HCT116 (cell line): ENCODE results near the gene CCDC148. TPM values are rescaled to one million over a fixed set of nuclear protein-coding genes. Genes with fewer than 3 reads are reported as not detected.

Experiments used
- ATAC-seq: fragments of 200-7000 bp; cut with Tn5 transposase; 2 replicates; pipeline ENCODE4 v1.9.1; 2020; ENCODE audit warnings: mild to moderate bottlenecking, moderate library complexity
- BruUV-seq: library from RNA; stranded (reverse); fragments of 400-500 nt; replicated peaks from 2 replicates; lab custom pipeline; 2021; lab: Mats Ljungman, UMichigan
- CTCF ChIA-PET: fragments of 300-600 bp; sonication (Branson Sonifier 250); formaldehyde crosslinking; loops from one replicate; lab custom pipeline; 2021; ENCODE audit warnings: antibody characterized with exemption; lab: Charles Lee
- POLR2A ChIA-PET: fragments of 300-600, 350-600 bp; sonication (Branson Sonifier 250); formaldehyde crosslinking; loops from one replicate; lab custom pipeline; 2021; ENCODE audit warnings: antibody characterized with exemption; lab: Charles Lee
- RAD21 ChIA-PET, 2 experiments: fragments of 300-600 bp; sonication (Branson Sonifier 250); formaldehyde crosslinking; loops; one replicate each; lab custom pipeline; 2023; ENCODE audit warnings: low total read pairs in 2 of 2; ENCODE audit not compliant: uncharacterized antibody in 2 of 2, unreplicated experiment in 2 of 2, low non-redundant PET in 1 of 2; lab: Charles Lee
- DNase-seq: peaks from one replicate; pipeline ENCODE4 v3.0.0-alpha.2; 2010; ENCODE audit warnings: low read depth, low spot score
- H2AFZ ChIP-seq: fragments of 200-600 bp; shearing (Covaris generic), sonication (generic); 2 replicates; pipeline ENCODE4 v1.6.1; 2017; ENCODE audit warnings: low read depth, mixed run types, mixed read lengths, antibody characterized with exemption, low read length; ENCODE audit not compliant: poor library complexity, severe bottlenecking
- H3K27ac ChIP-seq: 2 replicates; pipeline ENCODE4 v1.5.1; 2012; ENCODE audit warnings: low read depth, low read length
- H3K27me3 ChIP-seq: fragments of 200-600 bp; sonication (generic); 2 replicates; pipeline ENCODE4 v1.6.1; 2016; ENCODE audit warnings: mixed run types, low read length, mixed read lengths; ENCODE audit not compliant: insufficient read depth
- H3K36me3 ChIP-seq, 2 experiments: fragments of 200-500 bp in 1 of 2; fragments of 200-600 bp in 1 of 2; sonication (Bioruptor generic) in 1 of 2; sonication (generic) in 1 of 2; 2 replicates each; pipeline versions ENCODE4 v1.5.1 to v1.6.1; 2014 to 2016; ENCODE audit warnings: low read length in 2 of 2, inconsistent platforms in 1 of 2, mixed read lengths in 1 of 2, mixed run types in 1 of 2; ENCODE audit not compliant: insufficient read depth in 2 of 2, control insufficient read depth in 1 of 2
- H3K4me1 ChIP-seq, 2 experiments: fragments of 200-600 bp in 1 of 2; sonication (generic) in 1 of 2; 2 replicates each; pipeline versions ENCODE4 v1.5.1 to v1.6.1; 2012 to 2017; ENCODE audit warnings: low read length in 2 of 2, inconsistent platforms in 1 of 2, mild to moderate bottlenecking in 1 of 2, mixed read lengths in 1 of 2, mixed run types in 1 of 2, moderate library complexity in 1 of 2; ENCODE audit not compliant: insufficient read depth in 2 of 2, control insufficient read depth in 1 of 2
- H3K4me2 ChIP-seq: fragments of 200-600 bp; sonication (generic); 2 replicates; pipeline ENCODE4 v1.6.1; 2017; ENCODE audit warnings: mixed run types, low read length, mixed read lengths
- H3K4me3 ChIP-seq, 2 experiments: fragments of 200-600 bp in 1 of 2; sonication (generic) in 1 of 2; replicated peaks in 1 of 2; 2 replicates each; pipeline ENCODE4 v1.5.1; 2011 to 2016; ENCODE audit warnings: low read length in 2 of 2, control low read depth in 1 of 2, low read depth in 1 of 2, mild to moderate bottlenecking in 1 of 2, mixed read lengths in 1 of 2, mixed run types in 1 of 2
- H3K79me2 ChIP-seq: fragments of 200-600 bp; sonication (generic); 2 replicates; pipeline ENCODE4 v1.6.1; 2017; ENCODE audit warnings: mild to moderate bottlenecking, mixed run types, low read length, moderate library complexity, mixed read lengths; ENCODE audit not compliant: insufficient read depth
- H3K9ac ChIP-seq: fragments of 200-600 bp; sonication (generic); 2 replicates; pipeline ENCODE4 v1.6.1; 2016; ENCODE audit warnings: low read length, mixed read lengths
- H3K9me2 ChIP-seq: fragments of 200-600 bp; sonication (generic), shearing (Covaris generic); 2 replicates; pipeline ENCODE4 v1.6.1; 2017; ENCODE audit warnings: mixed run types, mild to moderate bottlenecking, moderate library complexity; ENCODE audit not compliant: insufficient read depth
- H3K9me3 ChIP-seq, 2 experiments: fragments of 200-500 bp in 1 of 2; fragments of 200-600 bp in 1 of 2; sonication (Bioruptor generic) in 1 of 2; sonication (generic) in 1 of 2; 2 replicates each; pipeline ENCODE4 v1.6.1; 2014 to 2017; ENCODE audit warnings: low read length in 2 of 2, mixed read lengths in 2 of 2, inconsistent platforms in 1 of 2, low read depth in 1 of 2, mild to moderate bottlenecking in 1 of 2, mixed run types in 1 of 2, moderate library complexity in 1 of 2; ENCODE audit not compliant: control insufficient read depth in 1 of 2, insufficient read depth in 1 of 2
- H4K20me1 ChIP-seq: fragments of 200-600 bp; sonication (generic), shearing (Covaris generic); 2 replicates; pipeline ENCODE4 v1.6.1; 2017; ENCODE audit warnings: mixed run types, mild to moderate bottlenecking, moderate library complexity; ENCODE audit not compliant: insufficient read depth
- CTCF ChIP-seq, 3 experiments: fragments of 200-600 bp in 1 of 3; sonication (generic) in 1 of 3; IDR thresholded peaks in 2 of 3; conservative IDR thresholded peaks in 1 of 3; 2 replicates each; pipeline ENCODE4 v1.5.1; 2012 to 2017; ENCODE audit warnings: low read depth in 2 of 3, low read length in 2 of 3, antibody characterized with exemption in 1 of 3, borderline replicate concordance in 1 of 3, control low read depth in 1 of 3, mild to moderate bottlenecking in 1 of 3, mixed read lengths in 1 of 3, mixed run types in 1 of 3, moderate library complexity in 1 of 3; ENCODE audit not compliant: insufficient read depth in 1 of 3
- EGR1 ChIP-seq: IDR thresholded peaks from 2 replicates; pipeline ENCODE4 v1.6.1; 2012; ENCODE audit warnings: low read depth
- ELF1 ChIP-seq: IDR thresholded peaks from 2 replicates; pipeline ENCODE4 v1.6.1; 2012; ENCODE audit warnings: low read depth, borderline replicate concordance
- FOSL1 ChIP-seq: IDR thresholded peaks from 2 replicates; pipeline ENCODE4 v1.6.1; 2012; ENCODE audit warnings: low read depth
- REST ChIP-seq: IDR thresholded peaks from 2 replicates; pipeline ENCODE4 v1.6.1; 2012; ENCODE audit warnings: low read depth
- TCF7L2 ChIP-seq: IDR thresholded peaks from 2 replicates; pipeline ENCODE4 v1.7.0; 2011; ENCODE audit warnings: borderline replicate concordance, inconsistent platforms; ENCODE audit not compliant: insufficient read depth, insufficient read length; ENCODE audit errors: extremely low read depth
- intact Hi-C: fragments of 100-400 bp; cut with micrococcal nuclease; formaldehyde crosslinking; loops from 2 replicates; pipeline ENCODE4 v1.10.0; 2022
- total RNA-seq: library from RNA; stranded (reverse); gene quantifications from one replicate; pipeline ENCODE4 v1.2.1, GENCODE V29; 2021; ENCODE audit not compliant: unreplicated experiment

The CCDC148 gene
- total RNA-seq, 1 experiment from 2014 or later = 0.59 TPM

GRCh38 chr2:158197940-158198339 lies 258.6 kb downstream of the CCDC148 start (continued):
- TF ChIP-seq REST = no peak
- no peak for TF ChIP-seq EGR1
- no peak for TF ChIP-seq ELF1
- no peak for TF ChIP-seq TCF7L2
- TF ChIP-seq, all 23 proteins: peak for 0

- Histone ChIP-seq H3K79me2 (no peaks in the 10 kb centered on the region), H3K4me1 (peaks cover 10 to 11% of the 10 kb centered on the region in 2 experiments; a peak in 3 of 4 replicates), H3K36me3 (no peaks in the 10 kb centered on the region), H3K9me3 (no peaks in the 10 kb centered on the region), H3K27ac (no peak overlapping the region), H2AFZ (no peak overlapping the region), H3K4me2 (no peak overlapping the region), H3K9me2 (no peaks in the 10 kb centered on the region; the same call in 1 of the 2 replicates), H4K20me1 (no peaks in the 10 kb centered on the region), H3K4me3 (no peak overlapping the region), H3K9ac (no peak overlapping the region), H3K27me3 (peaks cover 11% of the 10 kb centered on the region; the same call in 1 of the 2 replicates)
- TF ChIP-seq FOSL1 (no peak), CTCF (IDR thresholded peaks at IDR 0.05 in 2 of 3, conservative IDR thresholded peaks at IDR 0.05 in 1 of 3; ENCODE audit: borderline replicate concordance in 1 of 3, insufficient read depth in 1 of 3, low read depth in 2 of 3, low read length in 2 of 3) (0 out of 6 replicates have a peak, but pooled peaks of 1 of the 3 experiments have one; percentile 2)
- DNase-seq = no peak
- ATAC-seq = no peak
- no TSS peak for BruUV-seq
- intact Hi-C loops = no loop called here
- ChIA-PET POLR2A (no interaction called here), RAD21 (no interaction called here), CTCF (no interaction called here)
Measured at GRCh38 chr2:158194229-158194628, 262.3 kb downstream of the CCDC148 start.
